Body of pancreas (tissue), 4 donors: ENCODE results near the gene SRGAP1. TPM values are rescaled to one million over a fixed set of nuclear protein-coding genes. Genes with fewer than 3 reads are reported as not detected.

ENCODE experiments used
- ATAC-seq: fragments of 150-250 bp; one replicate; pipeline ENCODE4 v1.9.1; 2016
- DNase-seq, 4 donors: peaks; one replicate each; pipeline ENCODE4 v3.0.0-alpha.2; 2019
- H3K27ac ChIP-seq, 4 donors: fragments of 200-600 bp; sonication (generic); 1 replicate in 3 of 4; 2 replicates in 1 of 4; pipeline versions ENCODE4 v1.5.1 to v1.6.1; 2016 to 2019; ENCODE audit warnings: mild to moderate bottlenecking in 1 of 4, mixed read lengths in 1 of 4, moderate library complexity in 1 of 4
- H3K27me3 ChIP-seq, 2 donors: fragments of 200-600 bp; sonication (generic); one replicate each; pipeline ENCODE4 v1.6.0; 2016; ENCODE audit warnings: mild to moderate bottlenecking in 1 of 2
- H3K36me3 ChIP-seq, 2 donors: fragments of 200-600 bp; sonication (generic); replicated peaks in 1 of 2; 2 replicates each; pipeline ENCODE4 v1.5.1; 2016; ENCODE audit warnings: low read depth in 2 of 2; ENCODE audit not compliant: insufficient read depth in 1 of 2
- H3K4me1 ChIP-seq: fragments of 200-600 bp; sonication (generic); one replicate; pipeline ENCODE4 v1.6.0; 2016
- H3K4me3 ChIP-seq, 2 donors: fragments of 200-600 bp; sonication (generic); 1 replicate in 1 of 2; 2 replicates in 1 of 2; pipeline ENCODE4 v1.5.1; 2016 to 2019
- H3K9me3 ChIP-seq, 3 donors: fragments of 200-600 bp; sonication (generic); 1 replicate in 2 of 3; 2 replicates in 1 of 3; pipeline ENCODE4 v1.5.1; 2016
- CTCF ChIP-seq, 7 experiments: fragments of 450-650 bp in 4 of 7; fragments of 200-600 bp in 3 of 7; sonication (generic) in 3 of 7; IDR thresholded peaks; one replicate each; pipeline ENCODE4 v1.5.1; 2016 to 2019; ENCODE audit warnings: antibody characterized with exemption in 7 of 7
- POLR2A ChIP-seq, 3 donors: fragments of 450-650 bp; IDR thresholded peaks; one replicate each; pipeline ENCODE4 v1.6.1; 2016; ENCODE audit warnings: antibody characterized with exemption in 3 of 3, mild to moderate bottlenecking in 2 of 3
- WGBS, 2 donors: methylation state at CpG; one replicate each; pipeline ENCODE4 v1.1.5; 2017; 5-methylcytosine and 5-hydroxymethylcytosine counted together
- intact Hi-C: fragments of 100-400 bp; cut with DNase I; formaldehyde crosslinking; loops from one replicate; pipeline ENCODE4 v1.15.1; 2023
- total RNA-seq, 2 donors: library from RNA; depleted of rRNA; stranded (reverse); fragments of >200 nt; gene quantifications; one replicate each; pipeline ENCODE4 v1.1.0, GENCODE V29; 2016

Gene SRGAP1
- total RNA-seq, 2 donors from 2014 or later, result 8.8 to 14.8 TPM

GRCh38 chr12:63981343-63981742, 136.8 kb downstream of the SRGAP1 start:
- intact Hi-C loops, result no loop called here
- TF ChIP-seq POLR2A (IDR thresholded peaks at IDR 0.05), result no peak
- TF ChIP-seq CTCF (IDR thresholded peaks at IDR 0.05), result no peak
- DNase-seq, result no peak
- 57 to 64% methylated on average over 2 of the region's 2 CpGs for WGBS, 2 donors
- Histone ChIP-seq H3K27me3 (no peaks in the 10 kb centered on the region), H3K9me3 (no peaks in the 10 kb centered on the region), H3K4me1 (peaks cover 9% of the 10 kb centered on the region), H3K36me3 (no peaks in the 10 kb centered on the region), H3K4me3 (no peak overlapping the region), H3K27ac (no peak overlapping the region)
- ATAC-seq, result no peak

GRCh38 chr12:63982604-63983295, 138.2 kb downstream of the SRGAP1 start:
- Histone ChIP-seq H3K9me3 (no peaks in the 10 kb centered on the region), H3K27ac (no peak overlapping the region), H3K36me3 (no peaks in the 10 kb centered on the region), H3K4me3 (no peak overlapping the region), H3K4me1 (no peaks in the 10 kb centered on the region), H3K27me3 (no peaks in the 10 kb centered on the region)
- no peak for TF ChIP-seq POLR2A (IDR thresholded peaks at IDR 0.05)
- no peak for TF ChIP-seq CTCF (IDR thresholded peaks at IDR 0.05)
- no peak for ATAC-seq
- DNase-seq, result no peak
- 77 to 83% methylated on average over 4 of the region's 4 CpGs for whole genome bisulfite sequencing, 2 donors
- intact Hi-C loops, result no loop called here

GRCh38 chr12:63985456-63985855, 141.0 kb downstream of the SRGAP1 start:
- DNase-seq, result no peak

GRCh38 chr12:63985945-63986344, 141.4 kb downstream of the SRGAP1 start:
- H3K4me1 ChIP-seq, result no peaks in the 10 kb centered on the region
- no peak for ATAC-seq
- no peaks in the 10 kb centered on the region for H3K9me3 ChIP-seq
- H3K27ac ChIP-seq, result no peak overlapping the region
- no peak for DNase-seq
- no peaks in the 10 kb centered on the region for H3K36me3 ChIP-seq
- WGBS, 2 donors, result 85 to 92% methylated on average over 2 of the region's 2 CpGs
- intact Hi-C loops, result no loop called here
- TF ChIP-seq POLR2A (IDR thresholded peaks at IDR 0.05), result no peak
- TF ChIP-seq CTCF (IDR thresholded peaks at IDR 0.05), result no peak
- no peaks in the 10 kb centered on the region for H3K27me3 ChIP-seq
- H3K4me3 ChIP-seq, result no peak overlapping the region

More at GRCh38 chr12:63985456-63985855, 141.0 kb downstream of the SRGAP1 start:
- no peak for ATAC-seq
- no peaks in the 10 kb centered on the region for H3K4me1 ChIP-seq
- H3K9me3 ChIP-seq, result no peaks in the 10 kb centered on the region
- no peaks in the 10 kb centered on the region for H3K36me3 ChIP-seq
- H3K4me3 ChIP-seq, result no peak overlapping the region
- intact Hi-C loops, result no loop called here
- H3K27me3 ChIP-seq, result no peaks in the 10 kb centered on the region
- TF ChIP-seq POLR2A (IDR thresholded peaks at IDR 0.05) (no peak), CTCF (IDR thresholded peaks at IDR 0.05) (no peak)
- no peak overlapping the region for H3K27ac ChIP-seq

GRCh38 chr12:63989301-63989845, 144.9 kb downstream of the SRGAP1 start:
- peak in 2 of 4 donors; percentile 16 to 23 for DNase-seq
- H3K27me3 ChIP-seq, result no peaks in the 10 kb centered on the region
- TF ChIP-seq CTCF (IDR thresholded peaks at IDR 0.05) (no peak), POLR2A (IDR thresholded peaks at IDR 0.05) (no peak)
- intact Hi-C loops, result no loop called here
- H3K36me3 ChIP-seq, result no peaks in the 10 kb centered on the region
- no peaks in the 10 kb centered on the region for H3K9me3 ChIP-seq
- no peak for ATAC-seq
- no peak overlapping the region for H3K27ac ChIP-seq
- 54 to 67% methylated on average over 2 of the region's 2 CpGs for WGBS, 2 donors
- peaks cover 23% of the 10 kb centered on the region for H3K4me1 ChIP-seq
- no peak overlapping the region for H3K4me3 ChIP-seq
